Frontal cortex (tissue), 4 donors: ENCODE data around the gene CSTPP1. TPM values are rescaled to one million over a fixed set of nuclear protein-coding genes. Genes with fewer than 3 reads are reported as not detected.
"Not testable (repeated sequence)": the region's sequence is repeated elsewhere in the genome, so short reads cannot be mapped to it uniquely, and the experiment has no call there.

ENCODE experiments used
- DNase-seq, 2 donors: peaks; one replicate each; pipeline ENCODE4 v3.0.0; 2012; ENCODE audit warnings: low spot score in 2 of 2
- FAIRE-seq: peaks from 2 replicates; lab custom pipeline; 2012; peaks lifted over from hg19 to GRCh38; lab: Jason Lieb, UNC
- total RNA-seq: library from RNA; depleted of rRNA; stranded (reverse); fragments of >200 nt; gene quantifications from one replicate; pipeline ENCODE4 v1.2.3, GENCODE V29; 2014
- donor health status: control.
- donor health status: control.
- donor health status: control.

CSTPP1 gene
- total RNA-seq, 1 donor from 2014 or later: 46.5 TPM

- FAIRE-seq: no peak
- DNase-seq: no peak
Measured at GRCh38 chr11:47071791-47072261, 135.3 kb downstream of the CSTPP1 start.

DNA sequence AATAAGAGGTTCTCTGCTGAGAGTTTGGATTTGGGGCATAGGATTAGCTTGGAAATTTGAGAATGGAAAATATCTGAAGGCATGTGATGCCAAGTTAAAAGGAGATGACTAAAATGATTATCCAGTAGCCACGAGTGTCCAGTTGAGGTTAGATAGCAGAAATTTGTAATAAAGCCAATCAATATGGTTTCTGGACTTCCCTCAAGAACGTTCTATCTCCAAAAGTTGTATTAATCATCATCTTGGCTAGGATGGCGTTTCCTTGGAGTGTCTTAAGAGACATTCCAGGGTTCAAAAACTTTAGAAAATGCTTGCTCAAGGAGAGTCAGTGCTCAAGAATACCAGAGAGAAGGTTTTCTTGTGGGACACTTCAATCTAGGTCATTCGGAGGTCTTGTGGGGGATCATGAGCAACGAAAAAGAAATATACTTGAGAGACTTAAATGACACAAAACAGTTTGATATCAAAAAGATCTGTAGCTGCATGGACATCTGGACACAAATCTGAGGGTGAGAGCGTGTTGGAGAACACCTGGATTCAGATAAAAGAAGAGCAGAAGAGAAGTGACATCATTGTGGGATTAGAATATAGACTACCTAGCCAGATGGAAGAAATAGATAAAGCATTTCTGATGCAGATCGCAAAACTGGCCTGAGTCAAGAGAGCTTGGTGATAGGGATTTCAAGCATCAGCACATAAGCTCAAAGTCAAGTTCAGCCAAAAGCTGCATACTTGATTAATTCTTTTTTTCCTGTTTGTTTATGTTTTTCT is 142.4 kb downstream of the CSTPP1 start:
- DNase-seq (no peak), FAIRE-seq (no peak)

- not testable (repeated sequence) for DNase-seq, FAIRE-seq
Measured at GRCh38 chr11:47080775-47081174, 144.2 kb downstream of the CSTPP1 start.

DNA sequence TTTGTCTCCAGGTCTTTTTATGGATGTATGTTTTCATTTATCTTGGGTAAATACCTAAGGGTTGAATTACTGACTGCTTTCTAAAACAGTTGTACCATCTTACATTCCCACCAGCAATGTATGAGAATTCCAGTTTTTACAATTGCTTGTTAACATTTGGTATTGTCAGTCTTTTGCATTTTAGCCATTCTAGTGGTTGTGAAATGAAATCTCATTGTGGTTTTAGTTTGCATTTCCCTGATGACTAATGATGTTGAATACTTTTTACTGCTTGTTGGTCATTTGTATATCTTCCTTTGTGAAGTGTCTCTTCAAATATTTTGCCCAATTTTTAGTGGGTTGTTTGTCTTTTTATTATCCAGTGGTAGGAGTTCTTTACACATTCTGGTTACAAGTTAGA is 147.4 kb downstream of the CSTPP1 start:
- DNase-seq (no peak), FAIRE-seq (no peak)

- DNase-seq (no peak), FAIRE-seq (no peak)
Measured at GRCh38 chr11:47087801-47088200, 151.2 kb downstream of the CSTPP1 start.

- FAIRE-seq (no peak), DNase-seq (no peak)
Measured at GRCh38 chr11:47093541-47093940, 157.0 kb downstream of the CSTPP1 start.

- DNase-seq, FAIRE-seq: not testable (repeated sequence)
Measured at GRCh38 chr11:47096871-47097270, 160.3 kb downstream of the CSTPP1 start.

DNA sequence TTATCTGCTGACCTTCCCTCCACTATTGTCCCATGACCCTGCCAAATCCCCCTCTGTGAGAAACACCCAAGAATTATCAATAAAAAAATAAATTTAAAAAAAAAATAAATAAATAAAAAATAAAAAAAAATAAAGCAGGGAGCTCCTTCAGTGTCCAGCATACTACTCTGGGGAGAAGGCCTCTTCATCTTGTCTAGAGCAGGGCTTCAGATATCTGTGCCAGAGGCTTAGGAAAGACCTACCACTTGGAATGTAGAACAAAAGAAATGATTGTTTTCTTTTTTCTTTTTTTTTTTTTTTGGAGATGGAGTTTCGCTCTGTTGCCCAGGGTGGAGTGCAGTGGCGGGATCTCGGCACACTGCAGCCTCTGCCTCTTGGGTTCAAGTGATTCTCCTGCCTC is 161.7 kb downstream of the CSTPP1 start:
- not testable (repeated sequence) for FAIRE-seq, DNase-seq

- DNase-seq (no peak), FAIRE-seq (no peak)
Measured at GRCh38 chr11:47099214-47099917, 162.8 kb downstream of the CSTPP1 start.

DNA sequence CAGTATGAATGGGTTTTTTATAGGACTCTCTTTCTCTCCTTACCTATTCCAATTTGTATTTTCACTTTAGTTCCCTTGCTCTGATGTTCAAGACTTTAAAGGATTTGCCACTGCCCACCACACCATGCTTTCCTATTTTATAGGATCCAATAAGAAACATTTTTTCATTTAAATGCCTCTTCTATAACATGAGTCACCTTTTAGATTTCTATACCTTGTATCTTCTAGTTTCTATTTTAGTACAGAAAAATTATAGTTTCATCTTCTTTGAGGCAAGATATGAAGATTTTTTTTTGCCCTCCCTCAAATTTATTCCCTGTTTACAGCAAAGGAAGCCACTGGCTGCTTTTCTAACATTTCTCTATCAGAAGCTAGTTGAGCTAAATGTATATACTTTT is 163.4 kb downstream of the CSTPP1 start:
- no peak for FAIRE-seq

DNA sequence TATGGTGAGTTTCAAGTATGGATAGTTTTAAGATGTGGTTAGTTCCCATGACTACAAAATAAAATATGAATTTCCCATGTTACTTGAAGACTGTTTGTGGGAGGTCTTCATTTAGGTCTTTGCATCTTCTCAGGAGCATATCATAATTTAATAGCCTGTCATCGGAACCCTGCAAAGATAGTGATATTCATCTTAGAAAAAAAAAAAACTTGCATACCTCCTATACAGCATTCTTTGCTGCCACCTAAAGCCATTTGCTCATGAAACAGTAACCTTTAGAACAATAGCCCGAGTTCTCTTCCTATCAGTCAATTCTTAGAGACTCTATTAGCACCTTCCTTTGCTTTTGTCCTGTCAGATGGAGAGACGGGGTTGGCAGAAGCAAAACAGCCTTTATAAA is 164.8 kb downstream of the CSTPP1 start:
- FAIRE-seq (no peak), DNase-seq (no peak)

More for the DNA sequence above, 163.4 kb downstream of the CSTPP1 start:
- no peak for DNase-seq

DNA sequence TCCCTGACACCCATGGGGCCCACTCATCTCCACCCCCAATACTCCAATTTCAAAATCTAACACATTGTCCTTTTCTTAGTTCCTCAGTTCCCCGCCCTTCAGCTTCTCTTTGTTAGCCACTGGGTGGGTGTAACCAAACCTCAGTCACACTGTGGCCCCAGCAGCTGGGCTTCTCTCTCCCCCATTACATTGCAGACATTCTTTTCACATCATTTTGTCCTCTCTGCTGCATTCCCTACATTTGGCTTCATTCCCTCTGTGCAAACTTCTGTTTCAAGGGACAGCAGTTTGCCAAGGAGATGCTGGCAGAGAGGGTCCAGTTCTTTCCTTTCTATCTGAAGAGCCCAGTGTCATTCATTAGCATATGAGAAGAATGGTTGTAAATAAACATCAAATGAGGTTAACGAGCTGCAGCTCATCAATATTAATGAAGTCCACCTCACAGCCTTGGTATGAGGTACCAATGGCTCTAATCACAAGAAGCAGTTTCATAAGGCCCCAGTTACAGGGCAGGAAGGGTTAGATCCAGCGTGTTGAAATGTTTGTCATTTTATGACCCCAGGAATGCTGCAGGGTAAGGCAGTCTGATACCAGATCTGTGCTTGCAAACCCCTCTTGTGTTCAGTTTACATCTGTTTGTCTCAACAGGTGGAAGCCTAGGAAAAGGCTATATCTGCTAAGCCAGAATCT is 167.8 kb downstream of the CSTPP1 start:
- no peak for DNase-seq
- no peak for FAIRE-seq

DNA sequence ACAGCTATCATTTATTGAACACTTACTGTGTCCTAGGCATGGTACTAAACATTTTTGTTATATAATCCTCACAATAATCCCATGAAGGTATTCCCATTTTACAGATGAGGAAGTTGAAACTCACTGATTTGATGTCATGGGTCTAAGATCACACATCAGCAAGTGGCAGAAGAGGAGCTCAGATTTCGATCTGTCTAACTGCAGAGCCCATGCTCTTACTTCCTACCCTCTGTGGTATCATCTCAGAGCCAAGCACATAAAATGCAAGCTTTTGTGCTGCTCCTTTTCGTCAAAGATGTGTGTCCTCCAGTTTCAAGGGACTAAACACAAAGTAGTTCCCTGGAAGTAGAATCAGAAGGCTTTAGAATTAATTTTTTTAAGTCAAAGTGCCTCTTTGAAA is 169.0 kb downstream of the CSTPP1 start:
- no peak for FAIRE-seq
- no peak for DNase-seq

DNA sequence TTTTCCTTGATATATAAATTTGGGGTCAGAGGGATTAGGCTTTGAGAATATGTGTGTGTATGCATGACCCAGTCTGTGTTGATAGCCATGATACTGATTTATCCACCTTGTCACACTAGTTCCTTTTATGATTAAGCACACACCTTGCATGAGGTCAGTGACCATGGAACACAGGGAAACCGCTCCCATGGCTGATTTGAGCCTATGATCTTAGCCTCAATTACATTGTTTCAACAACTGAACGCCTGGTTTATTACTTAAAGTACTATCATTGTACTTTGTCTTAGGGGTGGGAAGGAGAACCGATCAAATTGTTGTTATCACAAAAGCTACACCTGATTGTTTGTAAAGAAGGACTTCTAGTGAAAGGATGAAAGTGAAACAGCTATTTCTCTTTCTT is 169.4 kb downstream of the CSTPP1 start:
- FAIRE-seq: no peak

DNA sequence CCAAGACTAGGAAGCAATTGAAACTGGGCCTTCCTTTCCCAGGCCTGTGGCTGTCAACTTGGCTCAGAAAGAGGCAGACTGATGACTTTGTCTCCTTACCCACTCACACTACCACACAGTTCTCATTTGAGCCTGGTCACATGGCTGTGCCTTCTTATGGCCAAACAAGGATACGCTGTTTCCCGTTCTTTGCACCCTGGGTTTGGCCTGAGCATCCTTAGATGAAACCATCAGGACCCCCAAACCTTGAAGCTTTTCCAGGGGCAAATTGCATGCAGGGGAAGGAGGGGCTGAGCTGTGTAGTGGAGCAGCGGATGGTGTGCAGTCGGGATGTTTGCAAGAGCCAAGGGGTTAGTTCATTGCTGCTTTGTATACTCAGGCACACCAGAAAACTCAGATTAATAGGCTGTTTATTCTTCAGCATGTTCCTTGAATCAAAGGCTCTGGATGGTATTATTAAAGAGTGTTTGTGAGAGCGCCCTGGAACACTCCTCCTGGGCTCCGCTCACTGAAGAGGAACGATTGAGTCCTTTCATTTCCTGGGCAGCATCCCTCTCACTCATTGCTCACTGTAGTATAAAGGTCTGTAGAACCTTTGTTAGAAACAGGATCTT is 170.3 kb downstream of the CSTPP1 start:
- FAIRE-seq (no peak), DNase-seq (no peak)

More for the DNA sequence above, 169.4 kb downstream of the CSTPP1 start:
- no peak for DNase-seq

GRCh38 chr11:47107744-47108143 is 171.2 kb downstream of the CSTPP1 start:
- FAIRE-seq: no peak
- DNase-seq: no peak

- no peak for FAIRE-seq
- no peak for DNase-seq
Measured at GRCh38 chr11:47108214-47108613, 171.7 kb downstream of the CSTPP1 start.

- FAIRE-seq (no peak), DNase-seq (no peak)
Measured at GRCh38 chr11:47109051-47109726, 172.6 kb downstream of the CSTPP1 start.

GRCh38 chr11:47109727-47110246 is 173.2 kb downstream of the CSTPP1 start:
- no peak for DNase-seq
- FAIRE-seq: no peak
